Left ventricle myocardium superior (tissue), 1 donor: Measurements from ENCODE around the gene TNK2. TPM values are rescaled to one million over a fixed set of nuclear protein-coding genes. Genes with fewer than 3 reads are reported as not detected.

ENCODE experiments used
- ATAC-seq: fragments of 200-7000 bp; cut with Tn5 transposase; one replicate; pipeline ENCODE4 v1.9.1; 2020; ENCODE audit warnings: mild to moderate bottlenecking, moderate library complexity
- DNase-seq: peaks from one replicate; pipeline ENCODE4 v3.0.0-alpha.2; 2020
- intact Hi-C: fragments of 100-400 bp; cut with micrococcal nuclease; formaldehyde crosslinking; loops from one replicate; pipeline ENCODE4 v1.11.0; 2022
- microRNA-seq: library from miRNA; unstranded; fragments of <30 nt; microRNA quantifications from one replicate; pipeline ENCODE4 v1.2.0, GENCODE V29; 2020; ENCODE audit warnings: borderline number of aligned reads
- total RNA-seq: library from RNA; stranded (reverse); fragmentation: NEBNext Ultra II Directional; extraction: Animal tissue kit (Norgen Biotek cat#: 25700); gene quantifications from one replicate; pipeline ENCODE4 v1.2.1, GENCODE V29; 2021
- donor health status: DM: no; HTN: yes; CAD: no; lungs with severe emphysema.

TNK2 gene
- total RNA-seq, 1 donor from 2014 or later = 28.9 TPM

GRCh38 chr3:195815169-195815771 is 93.1 kb downstream of the TNK2 start:
- DNase-seq = no peak
- ATAC-seq = no peak
- intact Hi-C loops = no loop called here

DNA sequence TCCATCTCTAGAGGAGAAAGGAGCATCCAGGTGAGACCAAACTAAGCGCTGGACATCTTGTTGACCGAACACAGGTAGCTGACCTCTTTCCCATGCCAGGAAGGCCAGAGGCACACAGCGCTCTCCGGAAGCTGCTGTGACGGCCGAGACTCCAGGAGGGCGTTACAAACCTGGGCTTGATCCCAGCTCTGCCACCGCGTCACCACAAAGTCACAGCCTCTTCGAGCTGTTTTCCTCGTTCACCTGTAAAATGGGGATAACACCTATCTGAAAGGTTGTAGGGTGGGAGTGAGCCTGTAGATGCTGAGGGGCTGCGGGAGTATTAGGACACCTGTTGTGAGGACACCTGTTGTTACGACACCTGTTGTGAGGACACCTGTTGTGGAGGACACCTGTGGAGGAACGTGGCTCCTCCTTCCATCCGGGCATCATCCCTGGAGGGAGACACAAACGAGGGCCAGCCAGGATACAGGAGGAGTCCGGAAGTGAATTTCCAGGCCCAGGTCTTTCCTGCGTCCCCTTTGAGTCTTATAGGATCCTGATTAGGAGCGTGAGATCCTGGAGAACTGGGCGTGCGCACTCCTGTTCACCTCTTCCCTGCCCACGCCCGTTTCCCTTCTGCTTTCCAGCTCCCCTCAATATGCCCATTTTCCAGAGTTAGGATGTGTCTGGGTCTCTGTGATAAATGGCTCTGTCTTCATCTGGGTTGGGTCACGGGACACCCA is 94.3 kb downstream of the TNK2 start:
- intact Hi-C loops = no loop called here
- no peak for DNase-seq
- ATAC-seq = no peak

Small RNA genes within 50 kb of the gene (microRNA-seq; reads per million reads assigned to microRNA genes)
- not detected for gene MIR6829

Other genes starting within 250 kb of the TNK2 start
- 3.6 TPM for gene MUC20, start 187.6 kb downstream of the TNK2 start, total RNA-seq
- gene MUC4, start 96.6 kb downstream of the TNK2 start, total RNA-seq = not detected
- 61.2 TPM for gene TFRC, start 173.5 kb upstream of the TNK2 start, total RNA-seq